ENCODE measurements around the gene VEGFA.

The VEGFA gene

GRCh38 chr6:43738877-43739641, 31.0 kb upstream of the VEGFA start:
- no peak for DNase-seq (ENCODE audit: low spot score)

DNA sequence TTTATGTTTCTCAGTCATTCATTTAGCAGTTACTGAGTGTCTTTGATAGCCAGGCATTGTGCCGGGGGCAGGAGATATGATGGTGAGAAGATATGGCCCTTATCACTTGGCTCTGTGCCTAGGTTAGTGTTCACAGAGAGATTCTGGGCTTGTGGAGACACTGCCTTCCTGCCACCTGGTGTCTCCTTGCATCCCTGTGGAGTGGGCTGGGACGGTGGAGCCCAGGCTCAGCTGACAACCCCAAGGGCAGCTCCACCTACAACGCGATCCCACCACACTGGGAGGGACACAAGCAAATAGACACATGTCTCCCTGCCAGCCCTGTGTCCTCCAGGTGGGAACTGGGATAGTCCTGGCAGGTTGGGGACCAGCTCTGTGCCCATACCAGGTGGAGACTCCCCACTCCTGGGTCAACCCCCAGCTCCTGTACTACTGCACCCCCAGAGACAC, 30.3 kb upstream of the VEGFA start:
- peak; percentile 32 for DNase-seq (ENCODE audit: low spot score)

- DNase-seq (ENCODE audit: low spot score) = no peak
Observed at GRCh38 chr6:43740321-43740960, 29.6 kb upstream of the VEGFA start.

- DNase-seq (ENCODE audit: low spot score) = no peak
Observed at GRCh38 chr6:43740961-43741764, 28.8 kb upstream of the VEGFA start.

DNA sequence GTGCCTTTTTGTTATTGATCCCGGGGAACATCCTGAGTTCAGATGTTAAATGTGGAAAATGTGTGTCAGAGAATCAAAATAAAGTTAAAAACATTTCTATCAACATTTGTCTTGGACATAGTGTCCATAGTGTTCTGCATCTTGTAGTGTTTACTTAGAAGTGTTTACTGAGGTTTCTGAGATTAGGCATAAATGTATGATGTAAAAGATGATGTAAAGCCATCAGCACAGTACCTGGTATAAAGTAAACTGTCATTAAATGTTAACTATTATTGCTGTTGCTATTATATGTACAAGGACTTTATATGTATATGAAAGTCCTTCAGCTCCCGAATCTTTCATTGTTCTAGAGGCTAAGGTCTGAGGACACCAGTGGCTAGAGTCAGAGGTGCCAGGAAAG, 28.2 kb upstream of the VEGFA start:
- no peak for DNase-seq (ENCODE audit: low spot score)

- no peak for DNase-seq (ENCODE audit: low spot score)
Observed at GRCh38 chr6:43742285-43742684, 27.7 kb upstream of the VEGFA start.

DNA sequence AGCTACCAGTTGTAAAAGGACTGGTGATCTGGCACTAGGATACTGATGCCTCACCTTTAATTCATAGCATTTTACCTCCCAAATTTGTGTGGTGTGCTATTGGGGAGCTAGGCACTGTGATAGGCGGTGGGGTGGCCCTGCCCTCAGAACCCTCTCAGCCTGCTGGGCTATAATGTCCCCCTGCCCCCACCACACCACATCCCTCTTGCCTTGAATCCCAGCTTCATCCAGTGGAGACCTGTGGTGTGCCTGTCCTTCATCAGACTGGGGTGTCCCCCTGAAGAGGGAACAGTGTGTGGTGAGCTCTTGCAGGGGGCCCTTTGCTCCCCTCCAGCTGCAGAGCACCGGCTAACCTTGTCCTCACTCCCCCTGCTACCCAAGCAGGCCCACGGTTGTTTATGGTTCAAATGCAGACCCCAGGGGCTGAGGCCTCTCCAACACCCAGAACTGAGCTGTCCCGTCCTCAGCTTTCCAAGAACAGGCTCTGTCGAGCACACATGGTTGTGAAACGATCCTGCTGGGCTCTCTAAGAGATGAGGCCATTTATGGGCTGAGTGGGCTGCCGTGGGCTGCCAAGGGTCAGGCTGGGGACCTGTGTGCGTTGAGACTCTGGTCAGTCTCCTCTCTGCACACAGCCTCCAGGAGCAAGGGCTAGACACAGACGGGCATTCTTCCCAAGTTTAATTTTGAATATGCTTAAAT, 26.9 kb upstream of the VEGFA start:
- no peak for DNase-seq (ENCODE audit: low spot score)

DNA sequence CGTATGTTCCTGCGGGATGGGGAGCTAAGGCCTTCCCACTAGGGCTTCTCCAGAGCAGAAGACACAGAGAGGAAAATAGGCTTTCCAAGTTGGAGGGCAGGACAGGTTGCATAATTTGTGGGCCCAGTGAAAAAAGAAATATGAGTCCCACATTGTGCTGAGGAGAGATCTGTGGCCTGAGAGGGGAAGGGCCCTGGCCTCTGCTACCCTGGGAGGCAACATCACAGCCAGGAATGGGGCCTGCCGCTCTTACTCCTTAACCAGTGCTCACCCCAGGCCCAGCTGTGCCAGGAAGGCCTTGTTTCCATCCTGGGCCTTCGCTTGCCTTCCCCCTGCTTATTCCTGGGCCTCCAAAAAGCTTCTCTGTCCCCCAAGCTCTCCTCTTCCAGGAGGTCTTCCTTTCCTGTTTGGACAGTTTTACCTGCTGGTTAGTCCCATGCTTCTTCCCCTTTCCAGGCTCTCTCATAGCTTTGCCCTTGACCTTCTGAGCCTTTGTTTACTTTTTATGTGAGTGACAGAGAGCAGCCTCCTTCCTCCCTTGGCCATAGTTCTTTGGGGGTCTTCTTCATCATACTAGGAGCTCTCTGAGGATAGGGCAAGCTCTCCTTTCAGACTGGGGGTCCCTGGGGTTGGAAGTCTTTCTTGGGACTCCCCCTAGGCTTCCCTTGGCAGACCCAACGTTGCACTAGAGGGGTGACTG, 26.2 kb upstream of the VEGFA start:
- no peak for DNase-seq (ENCODE audit: low spot score)

DNA sequence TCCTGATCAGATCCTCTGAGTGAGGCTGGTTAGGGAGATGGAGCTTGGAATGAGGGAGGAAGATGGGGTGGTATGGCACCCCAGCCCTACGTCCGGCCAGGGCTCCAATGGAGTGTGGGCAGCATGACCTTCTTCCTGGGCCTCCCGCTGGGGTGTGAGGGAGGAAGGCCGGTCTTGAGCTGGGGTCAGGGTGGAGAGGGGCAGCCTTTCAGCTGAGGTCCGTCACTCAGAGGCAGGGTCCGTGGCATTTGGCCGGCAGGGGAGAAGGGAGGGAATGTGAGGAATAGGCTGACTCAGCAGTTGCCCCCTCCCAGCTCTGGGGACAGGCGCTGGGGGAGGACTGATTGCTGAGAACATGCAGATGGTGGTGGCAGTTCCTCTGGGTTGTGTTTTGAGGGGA, 25.5 kb upstream of the VEGFA start:
- DNase-seq (ENCODE audit: low spot score) = no peak

DNA sequence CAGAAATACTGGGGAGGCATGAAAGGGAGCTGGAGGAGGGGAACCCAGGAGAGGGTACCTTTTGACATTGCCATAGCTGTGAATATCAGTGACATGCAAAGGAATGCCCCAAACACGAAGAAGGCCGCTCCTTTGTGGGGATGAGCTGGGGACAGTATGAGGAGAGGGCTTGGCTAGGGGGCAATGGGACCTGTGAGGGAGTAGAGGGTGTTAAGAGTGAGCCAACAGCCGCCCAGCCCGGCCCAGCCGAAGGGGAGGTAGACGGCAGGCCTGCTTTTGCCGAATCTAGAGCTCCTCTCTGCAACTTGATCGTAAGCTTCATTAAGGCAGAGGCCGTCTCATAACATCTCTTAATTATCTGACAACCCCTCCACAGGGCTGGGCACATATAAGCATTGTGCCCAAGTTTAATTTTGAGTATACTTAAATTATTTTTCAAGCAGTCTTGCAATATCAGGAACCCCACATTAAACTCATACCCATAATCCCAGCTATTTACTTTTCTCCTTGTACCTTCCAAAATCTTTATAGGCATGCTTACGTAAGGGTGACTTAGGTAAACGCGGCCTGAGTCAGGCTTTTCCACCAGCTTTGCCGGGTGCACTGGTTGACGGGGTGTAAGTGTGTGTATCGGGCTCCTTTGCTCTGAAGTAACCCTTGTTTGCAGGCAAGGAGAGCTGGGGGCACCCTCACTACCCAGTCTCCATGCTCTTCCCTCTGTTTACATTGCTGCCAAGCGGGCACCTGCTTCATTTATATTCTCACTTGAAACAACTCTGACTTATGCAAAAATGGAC, 24.9 kb upstream of the VEGFA start:
- no peak for DNase-seq (ENCODE audit: low spot score)

DNA sequence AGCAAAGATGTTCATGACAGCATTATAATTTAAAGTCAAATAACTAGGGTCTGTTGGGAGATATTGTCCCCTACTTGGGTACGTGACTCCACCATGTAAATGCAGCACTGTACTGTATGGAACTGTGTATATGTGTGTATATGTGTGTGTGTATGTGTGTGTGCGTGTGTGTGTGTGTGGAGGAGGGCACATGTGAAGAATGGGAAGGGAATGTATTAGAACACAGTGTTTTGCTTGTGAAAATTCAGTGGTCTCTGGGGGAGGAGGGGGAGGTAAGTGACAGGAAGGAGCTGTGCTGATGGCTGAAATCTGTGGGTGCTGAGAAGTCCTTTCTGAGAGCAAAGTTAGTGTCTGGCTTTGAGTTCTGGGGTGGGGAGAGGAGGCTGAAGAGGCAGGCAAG, 23.9 kb upstream of the VEGFA start:
- no peak for DNase-seq (ENCODE audit: low spot score)

GRCh38 chr6:43746613-43747102, 23.4 kb upstream of the VEGFA start:
- DNase-seq (ENCODE audit: low spot score) = no peak

- no peak for DNase-seq (ENCODE audit: low spot score)
Observed at GRCh38 chr6:43747784-43748183, 22.2 kb upstream of the VEGFA start.

GRCh38 chr6:43748765-43749164, 21.2 kb upstream of the VEGFA start:
- no peak for DNase-seq (ENCODE audit: low spot score)

GRCh38 chr6:43749461-43749860, 20.6 kb upstream of the VEGFA start:
- no peak for DNase-seq (ENCODE audit: low spot score)

DNA sequence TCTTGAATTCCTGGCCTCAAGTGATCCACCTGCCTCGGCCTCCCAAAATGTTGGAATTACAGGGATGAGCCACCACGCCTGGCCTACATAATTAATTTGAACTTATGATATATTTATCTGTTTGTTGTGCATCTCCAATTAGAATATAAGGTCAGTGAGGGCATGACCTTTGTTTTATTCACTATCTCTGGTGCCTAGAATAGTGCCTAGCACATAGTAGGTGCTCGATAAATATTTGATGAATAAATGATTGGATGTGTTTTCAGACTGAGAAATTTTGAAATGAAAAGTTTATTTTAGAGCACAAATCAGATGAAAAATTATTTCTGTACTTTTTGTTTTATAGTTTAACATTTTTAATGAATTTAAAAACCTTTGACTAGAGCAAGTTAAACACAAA, 19.4 kb upstream of the VEGFA start:
- no peak for DNase-seq (ENCODE audit: low spot score)

GRCh38 chr6:43753570-43754183, 16.3 kb upstream of the VEGFA start:
- DNase-seq (ENCODE audit: low spot score) = no peak

- DNase-seq (ENCODE audit: low spot score) = no peak
Observed at GRCh38 chr6:43757966-43758616, 11.9 kb upstream of the VEGFA start.

- DNase-seq (ENCODE audit: low spot score) = no peak
Observed at GRCh38 chr6:43758617-43759050, 11.4 kb upstream of the VEGFA start.

Measured in hematopoietic multipotent progenitor cell treated with erythropoietin and hydrocortisone succinate and interleukin-3 and kit ligand, for 17 days (in vitro differentiated cells).